HG03558 (cell line): ENCODE measurements around the gene ZNF750.
"Not testable (repeated sequence)": the region's sequence is repeated elsewhere in the genome, so short reads cannot be mapped to it uniquely, and the experiment has no call there.

Experiments
- ATAC-seq: cut with Tn5 transposase; IDR thresholded peaks from one replicate; pipeline ENCODE4 v1.9.1; 2021; ENCODE audit warnings: moderate number of reproducible peaks; ENCODE audit not compliant: unreplicated experiment; ENCODE audit errors: extremely low read depth

ZNF750 gene

GRCh38 chr17:82799591-82799990 lies 40.2 kb downstream of the ZNF750 start:
- no peak for ATAC-seq

- no peak for ATAC-seq
Observed at GRCh38 chr17:82798752-82799151, 41.1 kb downstream of the ZNF750 start.

GRCh38 chr17:82797061-82797460 lies 42.8 kb downstream of the ZNF750 start:
- no peak for ATAC-seq

GRCh38 chr17:82795615-82796014 lies 44.2 kb downstream of the ZNF750 start:
- no peak for ATAC-seq

- ATAC-seq, result no peak
Observed at GRCh38 chr17:82794781-82795482, 44.9 kb downstream of the ZNF750 start.

GRCh38 chr17:82793974-82794630 lies 45.7 kb downstream of the ZNF750 start:
- no peak for ATAC-seq

GRCh38 chr17:82791532-82791931 lies 48.3 kb downstream of the ZNF750 start:
- no peak for ATAC-seq

- ATAC-seq, result no peak
Observed at GRCh38 chr17:82790391-82790790, 49.4 kb downstream of the ZNF750 start.

GRCh38 chr17:82789806-82790205 lies 50.0 kb downstream of the ZNF750 start:
- ATAC-seq, result no peak

- no peak for ATAC-seq
Observed at GRCh38 chr17:82789051-82789592, 50.7 kb downstream of the ZNF750 start.

- ATAC-seq, result no peak
Observed at GRCh38 chr17:82788206-82789001, 51.4 kb downstream of the ZNF750 start.

- ATAC-seq, result no peak
Observed at GRCh38 chr17:82787081-82787848, 52.6 kb downstream of the ZNF750 start.

- no peak for ATAC-seq
Observed at GRCh38 chr17:82786427-82786826, 53.4 kb downstream of the ZNF750 start.

- not testable (repeated sequence) for ATAC-seq
Observed at GRCh38 chr17:82785581-82785980, 54.2 kb downstream of the ZNF750 start.

- no peak for ATAC-seq
Observed at GRCh38 chr17:82783498-82783897, 56.3 kb downstream of the ZNF750 start.

- ATAC-seq, result no peak
Observed at GRCh38 chr17:82782657-82783207, 57.1 kb downstream of the ZNF750 start.

GRCh38 chr17:82781894-82782274 lies 57.9 kb downstream of the ZNF750 start:
- no peak for ATAC-seq

- no peak for ATAC-seq
Observed at GRCh38 chr17:82780971-82781893, 58.6 kb downstream of the ZNF750 start.

- ATAC-seq, result no peak
Observed at GRCh38 chr17:82780195-82780594, 59.6 kb downstream of the ZNF750 start.
